Ureter (tissue), 1 donor: ENCODE data around the gene ENDOV. TPM values are rescaled to one million over a fixed set of nuclear protein-coding genes. Genes with fewer than 3 reads are reported as not detected.

Source experiments
- DNase-seq: peaks from one replicate; pipeline ENCODE4 v3.0.0-alpha.2; 2020; ENCODE audit warnings: low spot score
- total RNA-seq: library from RNA; stranded (reverse); gene quantifications from one replicate; pipeline ENCODE4 v1.2.4, GENCODE V29; 2023
- donor health status: DM: yes; HTN: yes; CAD: no.

The ENDOV gene
- total RNA-seq = 21.2 TPM

GRCh38 chr17:80414803-80415625 is at the start of gene ENDOV:
Gene ENDOV, plus strand, starts transcription at chr17:80415167. Its CDS starts 28 bp downstream, at chr17:80415195.
- peak; percentile 95 for DNase-seq

- no peak for DNase-seq
Observed at GRCh38 chr17:80365983-80366382, 49.0 kb upstream of the ENDOV start.

GRCh38 chr17:80367503-80367902 is 47.5 kb upstream of the ENDOV start:
- DNase-seq = no peak

- DNase-seq = no peak
Observed at GRCh38 chr17:80371196-80371595, 43.8 kb upstream of the ENDOV start.

GRCh38 chr17:80372456-80372855 is 42.5 kb upstream of the ENDOV start:
- no peak for DNase-seq

GRCh38 chr17:80372922-80373570 is 41.9 kb upstream of the ENDOV start:
- DNase-seq = no peak

GRCh38 chr17:80374039-80374731 is 40.8 kb upstream of the ENDOV start:
- no peak for DNase-seq

- DNase-seq = no peak
Observed at GRCh38 chr17:80374732-80375585, 40.0 kb upstream of the ENDOV start.

GRCh38 chr17:80376531-80376930 is 38.4 kb upstream of the ENDOV start:
- DNase-seq = no peak

- no peak for DNase-seq
Observed at GRCh38 chr17:80377798-80378197, 37.2 kb upstream of the ENDOV start.

GRCh38 chr17:80379348-80379747 is 35.6 kb upstream of the ENDOV start:
- DNase-seq = no peak

GRCh38 chr17:80380068-80380467 is 34.9 kb upstream of the ENDOV start:
- DNase-seq = no peak

- no peak for DNase-seq
Observed at GRCh38 chr17:80380555-80381002, 34.4 kb upstream of the ENDOV start.

GRCh38 chr17:80381416-80381923 is 33.5 kb upstream of the ENDOV start:
- no peak for DNase-seq

GRCh38 chr17:80382446-80382845 is 32.5 kb upstream of the ENDOV start:
- no peak for DNase-seq

- no peak for DNase-seq
Observed at GRCh38 chr17:80382956-80383355, 32.0 kb upstream of the ENDOV start.

- no peak for DNase-seq
Observed at GRCh38 chr17:80384078-80384960, 30.6 kb upstream of the ENDOV start.

- DNase-seq = no peak
Observed at GRCh38 chr17:80385046-80385445, 29.9 kb upstream of the ENDOV start.

- DNase-seq = no peak
Observed at GRCh38 chr17:80386341-80386740, 28.6 kb upstream of the ENDOV start.

GRCh38 chr17:80387071-80387470 is 27.9 kb upstream of the ENDOV start:
- DNase-seq = no peak
